Nephron progenitor cell (in vitro differentiated cells): Measurements from ENCODE around the gene KCNH1.

Experiments
- DNase-seq: peaks from one replicate; pipeline ENCODE4 v3.0.0; 2021
- H3K27ac Mint-ChIP-seq: 2 replicates; pipeline ENCODE4 v1.8.0; 2021; ENCODE audit warnings: mild to moderate bottlenecking, moderate library complexity, mixed read lengths
- H3K27me3 Mint-ChIP-seq: 2 replicates; pipeline ENCODE4 v1.8.0; 2021; ENCODE audit warnings: mild to moderate bottlenecking, low read depth, mixed read lengths; ENCODE audit not compliant: poor library complexity
- H3K36me3 Mint-ChIP-seq: 2 replicates; pipeline ENCODE4 v1.8.0; 2021; ENCODE audit warnings: low read depth, mixed read lengths
- H3K4me1 Mint-ChIP-seq: 2 replicates; pipeline ENCODE4 v1.8.0; 2021; ENCODE audit warnings: mixed read lengths
- H3K4me3 Mint-ChIP-seq: 2 replicates; pipeline ENCODE4 v1.8.0; 2021; ENCODE audit warnings: mild to moderate bottlenecking, moderate library complexity, mixed read lengths
- H3K9me3 Mint-ChIP-seq: 2 replicates; pipeline ENCODE4 v1.8.0; 2021; ENCODE audit warnings: mild to moderate bottlenecking, moderate library complexity, mixed read lengths
- TF ChIP-seq, protein P1 (sequence below): fragments of 200-600 bp; sonication (generic); IDR thresholded peaks from 2 replicates; pipeline ENCODE4 v1.5.0; 2021; ENCODE audit warnings: antibody characterized with exemption

The KCNH1 gene

DNA sequence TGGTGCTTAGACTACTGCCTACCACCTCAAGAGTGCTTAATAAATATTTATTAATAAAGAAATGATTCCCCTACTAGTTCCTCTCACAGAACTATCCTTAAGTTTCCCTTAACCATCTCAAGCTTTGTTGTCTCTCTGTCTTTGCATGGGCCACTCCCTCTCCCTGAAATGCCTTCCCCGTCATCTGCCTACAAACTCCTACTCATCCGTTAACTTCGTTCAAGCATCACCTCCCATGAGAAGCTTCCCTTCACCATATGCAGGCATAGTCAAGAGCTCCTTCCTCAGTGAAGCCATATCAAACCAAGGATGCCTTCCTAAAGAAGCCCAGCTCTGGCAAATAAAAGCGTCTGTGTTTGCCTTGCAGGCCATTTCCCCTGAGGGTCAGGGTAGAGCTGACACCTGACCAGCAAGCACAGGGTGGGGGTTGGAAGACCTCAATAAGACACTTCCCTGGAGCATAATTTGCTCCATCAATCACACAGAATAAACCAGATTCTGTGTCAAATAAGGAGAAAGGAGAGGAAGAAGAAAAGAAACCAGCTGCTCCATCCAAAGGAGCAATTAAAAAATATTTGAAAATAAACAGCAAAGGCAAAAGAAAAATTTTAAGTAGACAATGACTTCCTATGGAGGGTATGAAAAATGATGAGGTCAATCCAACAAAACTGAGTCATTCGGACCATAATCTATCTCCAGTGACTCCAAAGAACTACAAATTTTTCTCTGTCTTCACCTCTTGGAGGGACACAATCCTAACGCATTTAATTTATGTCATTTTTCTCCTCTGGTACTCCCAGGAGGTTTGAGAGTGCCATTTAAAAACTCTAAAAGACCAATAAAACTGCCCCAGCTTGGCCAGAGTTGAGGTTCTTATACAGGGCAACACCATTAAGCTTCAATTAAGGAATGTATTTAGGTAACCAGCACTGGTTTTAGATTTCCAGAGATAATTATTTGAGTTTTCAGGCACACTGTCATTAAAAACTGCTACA, 303.6 kb downstream of the KCNH1 start:
- peaks cover 17% of the 10 kb centered on the region for H3K4me1 Mint-ChIP-seq
- TF ChIP-seq, protein P1, sequence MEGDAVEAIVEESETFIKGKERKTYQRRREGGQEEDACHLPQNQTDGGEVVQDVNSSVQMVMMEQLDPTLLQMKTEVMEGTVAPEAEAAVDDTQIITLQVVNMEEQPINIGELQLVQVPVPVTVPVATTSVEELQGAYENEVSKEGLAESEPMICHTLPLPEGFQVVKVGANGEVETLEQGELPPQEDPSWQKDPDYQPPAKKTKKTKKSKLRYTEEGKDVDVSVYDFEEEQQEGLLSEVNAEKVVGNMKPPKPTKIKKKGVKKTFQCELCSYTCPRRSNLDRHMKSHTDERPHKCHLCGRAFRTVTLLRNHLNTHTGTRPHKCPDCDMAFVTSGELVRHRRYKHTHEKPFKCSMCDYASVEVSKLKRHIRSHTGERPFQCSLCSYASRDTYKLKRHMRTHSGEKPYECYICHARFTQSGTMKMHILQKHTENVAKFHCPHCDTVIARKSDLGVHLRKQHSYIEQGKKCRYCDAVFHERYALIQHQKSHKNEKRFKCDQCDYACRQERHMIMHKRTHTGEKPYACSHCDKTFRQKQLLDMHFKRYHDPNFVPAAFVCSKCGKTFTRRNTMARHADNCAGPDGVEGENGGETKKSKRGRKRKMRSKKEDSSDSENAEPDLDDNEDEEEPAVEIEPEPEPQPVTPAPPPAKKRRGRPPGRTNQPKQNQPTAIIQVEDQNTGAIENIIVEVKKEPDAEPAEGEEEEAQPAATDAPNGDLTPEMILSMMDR = no peak
- H3K9me3 Mint-ChIP-seq = no peaks in the 10 kb centered on the region
- H3K4me3 Mint-ChIP-seq = no peak overlapping the region
- no peaks in the 10 kb centered on the region for H3K36me3 Mint-ChIP-seq
- peaks cover 6% of the 10 kb centered on the region for H3K27me3 Mint-ChIP-seq
- no peak for DNase-seq
- no peak overlapping the region for H3K27ac Mint-ChIP-seq

- TF ChIP-seq, protein P1 = no peak
- Mint-ChIP-seq H3K9me3 (no peaks in the 10 kb centered on the region), H3K4me3 (no peak overlapping the region), H3K4me1 (peaks cover 17% of the 10 kb centered on the region), H3K36me3 (no peaks in the 10 kb centered on the region), H3K27me3 (peaks cover 6% of the 10 kb centered on the region), H3K27ac (no peak overlapping the region)
- DNase-seq = no peak
Measured at GRCh38 chr1:210828996-210829596, 304.9 kb downstream of the KCNH1 start.

DNA sequence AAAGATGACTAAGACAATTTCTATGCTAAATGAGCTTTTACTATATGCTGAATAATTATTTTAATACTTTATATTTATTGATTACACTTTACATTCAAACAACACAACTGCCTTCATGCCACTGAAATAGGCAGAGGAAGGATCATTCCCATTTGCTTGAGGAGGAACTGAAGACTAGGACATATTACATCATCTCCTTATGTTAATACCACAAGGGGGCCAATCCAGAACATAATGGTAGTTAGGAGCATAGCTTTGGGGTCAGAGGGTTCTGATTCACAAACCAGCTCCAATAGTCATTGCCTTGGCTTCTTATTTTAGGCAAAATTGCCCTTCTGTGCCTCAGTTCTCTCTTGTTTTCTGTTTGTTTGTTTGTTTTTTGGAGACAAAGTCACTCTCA, 306.5 kb downstream of the KCNH1 start:
- Mint-ChIP-seq H3K27ac (no peak overlapping the region), H3K4me1 (peaks cover 17% of the 10 kb centered on the region), H3K36me3 (no peaks in the 10 kb centered on the region), H3K9me3 (no peaks in the 10 kb centered on the region), H3K27me3 (peaks cover 6% of the 10 kb centered on the region), H3K4me3 (no peak overlapping the region)
- DNase-seq = no peak
- TF ChIP-seq, protein P1 = no peak

DNA sequence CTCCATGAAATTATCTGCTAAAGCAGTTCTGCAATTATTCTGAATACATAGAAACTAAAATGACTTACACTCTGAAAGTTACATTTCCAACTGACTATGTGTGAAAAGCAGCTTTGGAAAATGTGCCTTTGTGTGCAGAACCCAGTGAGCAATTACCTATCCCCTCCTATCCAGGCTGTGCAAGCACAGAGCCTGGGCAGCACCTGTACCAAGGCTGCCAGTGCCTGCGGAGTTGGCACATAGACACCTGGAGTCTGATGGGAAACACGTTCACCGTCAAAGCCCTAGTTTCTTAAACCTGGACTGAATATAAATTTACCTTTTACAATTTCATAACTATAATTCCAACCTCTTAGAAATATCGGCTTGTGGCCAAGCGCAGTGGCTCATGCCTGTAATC, 307.3 kb downstream of the KCNH1 start:
- no peak overlapping the region for H3K27ac Mint-ChIP-seq
- TF ChIP-seq, protein P1 = no peak
- H3K36me3 Mint-ChIP-seq = no peaks in the 10 kb centered on the region
- no peak for DNase-seq
- peaks cover 17% of the 10 kb centered on the region for H3K4me1 Mint-ChIP-seq
- H3K4me3 Mint-ChIP-seq = no peak overlapping the region
- no peaks in the 10 kb centered on the region for H3K9me3 Mint-ChIP-seq
- H3K27me3 Mint-ChIP-seq = peaks cover 6% of the 10 kb centered on the region

DNA sequence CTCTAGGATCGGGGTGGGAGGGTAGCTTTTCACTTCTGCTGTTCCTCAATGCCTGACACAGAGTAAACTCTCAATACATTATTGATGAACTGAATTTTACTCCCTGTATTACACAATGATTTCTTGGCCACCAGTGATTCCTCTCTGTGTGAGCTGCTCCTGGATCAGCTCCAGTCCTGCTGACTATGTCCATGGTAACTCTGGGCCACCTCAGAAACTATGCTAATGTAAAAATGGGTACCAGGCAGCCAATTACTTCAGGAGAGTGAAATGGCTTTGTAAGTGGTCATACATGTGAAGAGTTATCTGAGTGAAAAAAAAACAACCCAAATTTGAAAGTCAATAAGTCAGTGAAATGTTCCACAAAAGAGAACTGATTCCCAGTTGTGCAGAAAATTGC, 311.0 kb downstream of the KCNH1 start:
- Mint-ChIP-seq H3K9me3 (no peaks in the 10 kb centered on the region), H3K27me3 (peaks cover 3% of the 10 kb centered on the region), H3K4me1 (no peaks in the 10 kb centered on the region), H3K36me3 (no peaks in the 10 kb centered on the region), H3K27ac (no peak overlapping the region), H3K4me3 (no peak overlapping the region)
- no peak for DNase-seq
- TF ChIP-seq, protein P1 = no peak
